Stimulated activated CD8-positive, alpha-beta memory T cell treated with anti-CD3 and anti-CD28 coated beads, Interleukin-12 subunit alpha, Interleukin-12 subunit beta, amount 100 ng/mL, for 24 hours (primary cell): ENCODE data around the gene IGFL3.

ENCODE experiments used
- DNase-seq: peaks from one replicate; pipeline ENCODE4 v3.0.0-alpha.2; 2020; ENCODE audit errors: extremely low read depth

Gene IGFL3

GRCh38 chr19:46076951-46077814 lies 47.3 kb downstream of the IGFL3 start:
- no peak for DNase-seq

DNA sequence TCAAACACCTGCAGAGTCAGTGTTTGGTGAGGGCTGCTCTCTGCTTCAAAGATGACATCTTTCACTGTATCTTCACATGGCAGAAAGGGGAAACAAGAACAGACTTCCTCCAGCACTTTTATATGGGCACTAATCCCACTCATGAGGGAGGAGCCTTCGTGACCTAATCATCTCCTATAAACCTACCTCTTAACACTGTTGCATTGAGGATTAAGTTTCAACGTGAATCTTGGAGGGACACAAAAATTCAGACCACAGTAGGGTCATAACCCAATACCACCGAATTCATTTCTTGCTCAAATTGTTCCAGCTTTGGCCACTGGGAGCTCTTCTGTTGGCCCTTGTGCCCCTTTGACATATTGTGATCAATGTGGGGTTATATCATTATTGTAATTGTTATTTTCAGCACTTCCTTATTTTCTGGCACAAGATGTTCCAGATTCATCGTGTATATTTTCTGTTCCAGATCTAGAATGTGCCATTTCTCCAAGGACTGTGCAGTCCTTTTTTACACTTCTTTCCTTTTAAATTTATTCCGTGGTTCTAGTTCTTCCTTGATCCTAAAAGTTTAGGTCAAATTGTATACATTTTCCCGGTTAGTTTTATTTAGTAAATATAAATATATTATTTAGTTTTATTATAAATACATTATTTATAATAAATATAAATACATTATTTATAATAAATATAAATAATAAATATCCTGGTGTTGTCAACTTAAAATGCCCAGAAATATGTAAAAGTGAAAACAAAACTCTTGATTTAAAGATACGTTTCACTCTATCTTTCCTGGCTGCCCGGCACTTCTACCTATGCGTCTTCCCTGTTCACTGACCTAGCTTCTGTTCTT lies 48.2 kb downstream of the IGFL3 start:
- no peak for DNase-seq

DNA sequence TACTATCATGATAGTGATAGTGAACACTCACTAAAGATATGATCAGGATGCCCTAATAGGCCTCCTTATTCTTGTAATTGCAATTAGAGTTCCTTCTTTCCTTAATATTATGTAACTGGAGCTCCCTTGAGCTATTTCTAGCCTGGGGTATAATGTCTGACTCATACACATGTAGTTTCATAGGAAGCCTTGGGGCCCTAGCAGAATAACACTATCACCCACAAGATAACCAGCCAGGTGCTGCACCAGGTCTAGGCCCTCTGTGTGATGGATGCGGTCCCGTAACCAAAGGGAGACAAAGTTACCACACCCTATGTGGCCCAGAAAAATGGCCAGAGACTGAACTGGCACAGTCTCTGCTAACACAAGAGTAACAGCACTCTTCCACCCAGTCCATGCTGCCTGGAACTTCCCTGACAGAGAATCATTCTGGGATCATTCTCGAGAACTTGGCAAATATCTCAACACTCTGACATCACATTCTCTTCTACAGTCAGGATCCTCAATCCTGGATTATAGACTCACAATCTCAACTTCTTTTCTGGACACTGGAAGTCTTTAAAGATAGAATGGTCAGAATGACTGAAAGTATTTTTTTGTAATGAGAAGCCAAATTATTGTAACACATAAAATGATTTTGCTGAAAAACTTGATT lies 51.1 kb downstream of the IGFL3 start:
- no peak for DNase-seq
